Measurements from ENCODE around the gene EDC3.

EDC3 gene

GRCh38 chr15:74619916-74620635 lies 75.7 kb downstream of the EDC3 start:
- no peak for TF ChIP-seq CTCF (IDR thresholded peaks at IDR 0.05; ENCODE audit: unreplicated experiment in 3 of 3)
- H3K27ac Mint-ChIP-seq = no peak overlapping the region
- H3K4me1 Mint-ChIP-seq = peaks cover 17% of the 10 kb centered on the region
- H3K4me3 Mint-ChIP-seq = peak overlapping the region in 2 of 3 experiments; percentile 60 to 63
- H3K9me3 Mint-ChIP-seq = no peaks in the 10 kb centered on the region
- peaks cover 54% of the 10 kb centered on the region for H3K36me3 Mint-ChIP-seq (ENCODE audit: low read depth)
- no peaks in the 10 kb centered on the region for H3K27me3 Mint-ChIP-seq (ENCODE audit: low read depth)

- H3K36me3 Mint-ChIP-seq (ENCODE audit: low read depth) = peaks cover 43% of the 10 kb centered on the region
- no peak for TF ChIP-seq CTCF (IDR thresholded peaks at IDR 0.05; ENCODE audit: unreplicated experiment in 3 of 3)
- H3K9me3 Mint-ChIP-seq = no peaks in the 10 kb centered on the region
- peaks cover 17% of the 10 kb centered on the region for H3K4me1 Mint-ChIP-seq
- peak overlapping the region; percentile 56 to 97 (median 60) for H3K4me3 Mint-ChIP-seq
- peak overlapping the region in 2 of 3 experiments; percentile 36 to 61 for H3K27ac Mint-ChIP-seq
- no peaks in the 10 kb centered on the region for H3K27me3 Mint-ChIP-seq (ENCODE audit: low read depth)
Observed at GRCh38 chr15:74618841-74619596, 76.8 kb downstream of the EDC3 start.

GRCh38 chr15:74616996-74617395 lies 78.8 kb downstream of the EDC3 start:
- H3K4me3 Mint-ChIP-seq = peak overlapping the region; percentile 92 to 97 (median 93)

GRCh38 chr15:74616366-74616939 lies 79.4 kb downstream of the EDC3 start:
- Mint-ChIP-seq H3K27me3 (ENCODE audit: low read depth) (no peaks in the 10 kb centered on the region), H3K4me3 (peak overlapping the region; percentile 92 to 97 (median 93))
- no peak for TF ChIP-seq CTCF (IDR thresholded peaks at IDR 0.05; ENCODE audit: unreplicated experiment in 3 of 3)

More at GRCh38 chr15:74616996-74617395, 78.8 kb downstream of the EDC3 start:
- Mint-ChIP-seq H3K9me3 (no peaks in the 10 kb centered on the region), H3K36me3 (ENCODE audit: low read depth) (peaks cover 26% of the 10 kb centered on the region), H3K27ac (peak overlapping the region; percentile 77 to 96 (median 92)), H3K27me3 (ENCODE audit: low read depth) (no peaks in the 10 kb centered on the region), H3K4me1 (peaks cover 17% of the 10 kb centered on the region)
- TF ChIP-seq CTCF (IDR thresholded peaks at IDR 0.05; ENCODE audit: unreplicated experiment in 3 of 3) = no peak

GRCh38 chr15:74615508-74616365 lies 80.1 kb downstream of the EDC3 start, which contains the start of gene CLK3:
CLK3 (plus strand) TSS chr15:74615836; CDS start chr15:74619197, 3,361 bp downstream.
- Mint-ChIP-seq H3K27ac (peak within 1 kb of the TSS; percentile 82 to 98 (median 96)), H3K4me3 (peak within 1 kb of the TSS; percentile 92 to 97 (median 93)), H3K9me3 (no peaks in the 10 kb centered on the region), H3K27me3 (ENCODE audit: low read depth) (peaks cover 4% of the 10 kb centered on the region), H3K36me3 (ENCODE audit: low read depth) (peaks cover 14% of the 10 kb centered on the region), H3K4me1 (peaks cover 21% of the 10 kb centered on the region)
- TF ChIP-seq CTCF (IDR thresholded peaks at IDR 0.05; ENCODE audit: unreplicated experiment in 3 of 3) = no peak

More at GRCh38 chr15:74616366-74616939, 79.4 kb downstream of the EDC3 start:
- Mint-ChIP-seq H3K36me3 (ENCODE audit: low read depth) (peaks cover 21% of the 10 kb centered on the region), H3K4me1 (peaks cover 17% of the 10 kb centered on the region), H3K9me3 (no peaks in the 10 kb centered on the region), H3K27ac (peak overlapping the region; percentile 77 to 96 (median 92))
